ENCODE results near the gene BMP7. TPM values are rescaled to one million over a fixed set of nuclear protein-coding genes. Genes with fewer than 3 reads are reported as not detected.
A peak's percentile ranks its signal among the peaks of the same experiment; 100 is the strongest.

Gene BMP7
- total and polyA plus RNA-seq, 2 experiments from 2014 or later = not detected

DNA sequence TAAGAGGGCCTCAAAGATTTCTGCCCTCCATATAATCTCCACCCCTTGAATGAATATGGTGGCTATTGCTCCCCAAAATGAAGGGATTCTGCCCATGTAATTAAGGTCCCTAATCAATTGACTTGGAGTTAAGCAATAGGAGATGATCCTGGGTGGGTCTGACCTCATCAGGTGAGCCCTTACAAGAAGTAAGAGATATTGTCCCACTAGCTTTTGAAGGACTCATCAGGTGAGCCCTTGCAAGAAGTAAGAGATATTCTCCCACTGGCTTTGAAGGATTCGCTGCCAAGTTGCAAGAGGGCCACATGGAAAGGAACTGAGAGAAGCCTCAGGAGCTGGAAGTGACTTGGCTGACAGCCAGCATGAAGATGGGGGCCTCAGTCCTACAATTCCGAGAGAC is 103.4 kb downstream of the BMP7 start:
- H3F3A ChIP-seq (ENCODE audit: insufficient read depth) = no peaks in the 10 kb centered on the region
- H4K20me1 ChIP-seq (ENCODE audit: insufficient read depth) = no peaks in the 10 kb centered on the region
- WGBS, 2 experiments (ENCODE audit: low coverage in 1 of 2, low lambda C conversion rate in 2 of 2, missing lambda C conversion rate in 2 of 2) = 55 to 59% methylated on average over 2 of the region's 2 CpGs
- in situ Hi-C loops (cut with MboI) = no loop called here
- no peaks in the 10 kb centered on the region for H3K79me2 ChIP-seq (ENCODE audit: insufficient read depth)
- H3K4me2 ChIP-seq (ENCODE audit: unreplicated experiment) = no peak overlapping the region
- no peak overlapping the region for H3K4me3 ChIP-seq
- no peak overlapping the region for H3K27ac ChIP-seq
- H3K36me3 ChIP-seq (ENCODE audit: low read depth) = no peaks in the 10 kb centered on the region
- H3K4me1 ChIP-seq (ENCODE audit: insufficient read depth) = 0 out of 2 replicates have a peak, but pooled peaks cover 1% of the 10 kb centered on the region
- TF ChIP-seq EZH2phosphoT487 (IDR thresholded peaks at IDR 0.05; ENCODE audit: insufficient read depth, low read depth) = no peak
- no peak for TF ChIP-seq EZH2 (IDR thresholded peaks at IDR 0.05; ENCODE audit: insufficient read depth, poor library complexity, severe bottlenecking)
- H3K9me2 ChIP-seq (ENCODE audit: insufficient read depth) = no peaks in the 10 kb centered on the region
- H2AFZ ChIP-seq = no peak overlapping the region
- H3K9me3 ChIP-seq (ENCODE audit: low read depth) = no peaks in the 10 kb centered on the region
- DNase-seq = no peak
- peaks cover 50% of the 10 kb centered on the region for H3K27me3 ChIP-seq (replicated peaks; ENCODE audit: insufficient read depth)
- H3K9ac ChIP-seq = no peak overlapping the region

DNA sequence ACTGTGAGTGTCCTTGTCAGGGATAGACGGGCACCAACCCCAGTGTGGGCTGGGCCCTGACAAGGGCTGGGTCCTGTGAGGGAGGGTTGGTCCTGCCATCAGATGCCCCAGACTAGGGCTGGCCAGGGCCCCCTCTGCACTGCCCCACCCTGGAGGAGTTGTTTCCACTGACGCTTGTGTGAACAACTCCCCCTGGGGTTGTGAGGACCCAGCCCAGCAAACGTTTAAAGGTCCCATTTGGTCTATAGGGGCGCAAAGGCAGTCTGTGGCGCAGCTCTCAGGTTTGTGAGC is 104.1 kb downstream of the BMP7 start:
- no peak overlapping the region for H3K4me3 ChIP-seq
- H3F3A ChIP-seq (ENCODE audit: insufficient read depth) = no peaks in the 10 kb centered on the region
- no peaks in the 10 kb centered on the region for H3K36me3 ChIP-seq (ENCODE audit: low read depth)
- H4K20me1 ChIP-seq (ENCODE audit: insufficient read depth) = no peaks in the 10 kb centered on the region
- H3K79me2 ChIP-seq (ENCODE audit: insufficient read depth) = no peaks in the 10 kb centered on the region
- H3K9ac ChIP-seq = no peak overlapping the region
- in situ Hi-C loops (cut with MboI) = no loop called here
- H3K27ac ChIP-seq = no peak overlapping the region
- H3K4me2 ChIP-seq (ENCODE audit: unreplicated experiment) = no peak overlapping the region
- H3K9me2 ChIP-seq (ENCODE audit: insufficient read depth) = no peaks in the 10 kb centered on the region
- H3K27me3 ChIP-seq (replicated peaks; ENCODE audit: insufficient read depth) = peaks cover 45% of the 10 kb centered on the region
- no peaks in the 10 kb centered on the region for H3K4me1 ChIP-seq (ENCODE audit: insufficient read depth)
- DNase-seq = no peak
- H2AFZ ChIP-seq = no peak overlapping the region
- WGBS, 2 experiments (ENCODE audit: low coverage in 1 of 2, low lambda C conversion rate in 2 of 2, missing lambda C conversion rate in 2 of 2) = 24 to 26% methylated on average over 5 of the region's 5 CpGs
- no peak for TF ChIP-seq EZH2phosphoT487 (IDR thresholded peaks at IDR 0.05; ENCODE audit: insufficient read depth, low read depth)
- TF ChIP-seq EZH2 (IDR thresholded peaks at IDR 0.05; ENCODE audit: insufficient read depth, poor library complexity, severe bottlenecking) = no peak
- H3K9me3 ChIP-seq (ENCODE audit: low read depth) = no peaks in the 10 kb centered on the region

DNA sequence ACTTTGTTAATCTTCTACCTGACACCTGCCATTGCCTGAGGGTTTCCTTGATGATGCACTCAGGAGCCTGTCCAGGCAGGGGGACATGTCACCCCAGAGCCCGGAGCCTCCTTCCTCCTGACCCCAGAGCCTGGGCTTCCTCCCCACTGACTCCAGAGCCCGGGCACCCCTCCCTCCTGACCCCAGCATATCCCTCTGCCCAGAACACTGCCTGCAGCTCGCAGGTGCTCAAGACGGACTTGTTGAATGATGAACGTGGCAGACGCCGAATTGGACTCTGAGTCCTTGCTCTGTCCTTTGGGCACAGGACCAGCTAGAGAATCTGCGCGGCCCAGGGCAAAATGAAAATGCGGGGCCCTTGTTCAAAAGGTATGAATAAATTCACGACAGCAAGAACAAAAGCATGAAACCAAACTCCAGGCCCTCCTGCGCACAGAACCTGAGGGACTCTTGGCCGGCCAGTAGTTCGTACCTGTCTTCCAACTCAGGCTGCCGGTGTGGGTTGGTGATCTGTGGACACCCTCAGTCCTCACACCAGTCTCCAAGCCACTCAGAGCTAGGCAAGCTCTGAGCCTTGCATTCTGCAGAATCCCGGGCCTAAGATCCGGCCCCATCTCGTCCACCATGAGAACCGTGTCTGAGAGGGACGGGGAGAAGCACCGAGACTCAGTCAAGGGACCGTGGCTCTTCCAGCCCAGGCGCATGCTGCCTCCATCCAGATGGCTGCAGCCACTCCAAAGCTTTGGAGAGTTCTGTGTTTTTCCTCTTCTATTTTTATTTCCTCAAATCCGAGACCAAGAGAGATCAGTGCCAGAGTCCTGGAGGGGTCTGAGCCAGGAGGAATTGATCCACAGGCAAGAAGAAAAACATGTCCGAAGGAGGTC is 104.7 kb downstream of the BMP7 start:
- Histone ChIP-seq H3K27me3 (replicated peaks; ENCODE audit: insufficient read depth) (peaks cover 45% of the 10 kb centered on the region), H3K4me3 (no peak overlapping the region), H3K9me3 (ENCODE audit: low read depth) (no peaks in the 10 kb centered on the region), H3K27ac (no peak overlapping the region), H3K79me2 (ENCODE audit: insufficient read depth) (no peaks in the 10 kb centered on the region), H3K4me2 (ENCODE audit: unreplicated experiment) (no peak overlapping the region), H4K20me1 (ENCODE audit: insufficient read depth) (no peaks in the 10 kb centered on the region), H2AFZ (no peak overlapping the region), H3K9ac (no peak overlapping the region), H3F3A (ENCODE audit: insufficient read depth) (no peaks in the 10 kb centered on the region), H3K36me3 (ENCODE audit: low read depth) (no peaks in the 10 kb centered on the region), H3K9me2 (ENCODE audit: insufficient read depth) (no peaks in the 10 kb centered on the region), H3K4me1 (ENCODE audit: insufficient read depth) (no peaks in the 10 kb centered on the region)
- TF ChIP-seq EZH2phosphoT487 (IDR thresholded peaks at IDR 0.05; ENCODE audit: insufficient read depth, low read depth) (no peak), EZH2 (IDR thresholded peaks at IDR 0.05; ENCODE audit: insufficient read depth, poor library complexity, severe bottlenecking) (no peak)
- WGBS, 2 experiments (ENCODE audit: low coverage in 1 of 2, low lambda C conversion rate in 2 of 2, missing lambda C conversion rate in 2 of 2) = 52 to 53% methylated on average over 25 of the region's 25 CpGs
- in situ Hi-C loops (cut with MboI) = no loop called here
- no peak for DNase-seq

DNA sequence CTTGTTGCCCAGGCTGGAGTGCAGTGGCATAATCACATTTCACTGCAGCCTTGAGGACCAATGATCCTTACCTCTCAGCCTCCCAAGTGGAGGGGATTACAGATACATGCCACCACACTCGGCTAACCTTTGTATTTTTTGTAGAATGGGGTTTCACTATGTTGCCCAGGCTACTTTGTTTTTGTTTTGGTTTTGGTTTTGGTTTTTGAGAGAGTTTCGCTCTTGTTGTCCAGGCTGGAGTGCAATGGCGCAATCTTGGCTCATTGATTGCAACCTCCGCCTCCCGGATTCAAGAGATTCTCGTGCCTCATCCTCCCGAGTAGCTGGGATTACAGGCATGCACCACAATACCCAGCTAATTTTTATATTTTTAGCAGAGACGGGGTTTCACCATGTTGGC is 105.5 kb downstream of the BMP7 start:
- H3F3A ChIP-seq (ENCODE audit: insufficient read depth) = no peaks in the 10 kb centered on the region
- no peak for TF ChIP-seq EZH2phosphoT487 (IDR thresholded peaks at IDR 0.05; ENCODE audit: insufficient read depth, low read depth)
- no peak for TF ChIP-seq EZH2 (IDR thresholded peaks at IDR 0.05; ENCODE audit: insufficient read depth, poor library complexity, severe bottlenecking)
- H2AFZ ChIP-seq = no peak overlapping the region
- H3K79me2 ChIP-seq (ENCODE audit: insufficient read depth) = no peaks in the 10 kb centered on the region
- no peak overlapping the region for H3K9ac ChIP-seq
- no peaks in the 10 kb centered on the region for H3K9me2 ChIP-seq (ENCODE audit: insufficient read depth)
- in situ Hi-C loops (cut with MboI) = no loop called here
- DNase-seq = peak; percentile 28
- peaks cover 46% of the 10 kb centered on the region for H3K27me3 ChIP-seq (replicated peaks; ENCODE audit: insufficient read depth)
- H3K27ac ChIP-seq = no peak overlapping the region
- 19 to 21% methylated on average over 8 of the region's 8 CpGs for WGBS, 2 experiments (ENCODE audit: low coverage in 1 of 2, low lambda C conversion rate in 2 of 2, missing lambda C conversion rate in 2 of 2)
- no peaks in the 10 kb centered on the region for H3K9me3 ChIP-seq (ENCODE audit: low read depth)
- H4K20me1 ChIP-seq (ENCODE audit: insufficient read depth) = no peaks in the 10 kb centered on the region
- H3K4me2 ChIP-seq (ENCODE audit: unreplicated experiment) = no peak overlapping the region
- H3K4me1 ChIP-seq (ENCODE audit: insufficient read depth) = no peaks in the 10 kb centered on the region
- H3K4me3 ChIP-seq = no peak overlapping the region
- H3K36me3 ChIP-seq (ENCODE audit: low read depth) = no peaks in the 10 kb centered on the region
